PC-9 (cell line): Measurements from ENCODE around the gene TBC1D22A. TPM values are rescaled to one million over a fixed set of nuclear protein-coding genes. Genes with fewer than 3 reads are reported as not detected.

Source experiments
- BruUV-seq: library from RNA; stranded (reverse); fragments of 400-500 nt; replicated peaks from 2 replicates; lab custom pipeline; 2021; lab: Mats Ljungman, UMichigan
- CTCF ChIA-PET: fragments of 300-600 bp; sonication (Branson Sonifier 250); formaldehyde crosslinking; loops from one replicate; lab custom pipeline; 2022; ENCODE audit warnings: antibody characterized with exemption; lab: Charles Lee
- POLR2A ChIA-PET: fragments of 300-600 bp; sonication (Branson Sonifier 250); formaldehyde crosslinking; loops from one replicate; lab custom pipeline; 2022; ENCODE audit warnings: antibody characterized with exemption; ENCODE audit not compliant: unreplicated experiment; lab: Charles Lee
- DNase-seq, 2 experiments: peaks; one replicate each; pipeline versions ENCODE4 v3.0.0 to v3.0.0-alpha.2; 2015 to 2022; ENCODE audit warnings: mixed read lengths in 1 of 2
- H2AFZ ChIP-seq: fragments of 200-600 bp; sonication (generic); 2 replicates; pipeline ENCODE4 v1.8.1; 2017; ENCODE audit warnings: antibody characterized with exemption
- H3F3A ChIP-seq: fragments of 200-600 bp; sonication (generic); 2 replicates; pipeline ENCODE4 v1.8.1; 2017; ENCODE audit warnings: antibody characterized with exemption, mild to moderate bottlenecking, low read depth; ENCODE audit not compliant: insufficient read depth
- H3K27ac ChIP-seq: fragments of 200-600 bp; sonication (generic); 2 replicates; pipeline ENCODE4 v1.6.1; 2016; ENCODE audit warnings: mixed run types
- H3K27me3 ChIP-seq: fragments of 200-600 bp; sonication (generic); 2 replicates; pipeline ENCODE4 v1.6.1; 2016; ENCODE audit warnings: low read depth, mixed run types; ENCODE audit not compliant: insufficient read depth
- H3K36me3 ChIP-seq: fragments of 200-600 bp; sonication (generic); 2 replicates; pipeline ENCODE4 v1.6.1; 2016; ENCODE audit warnings: low read depth, mixed run types
- H3K4me1 ChIP-seq: fragments of 200-600 bp; sonication (generic); replicated peaks from 2 replicates; pipeline ENCODE4 v1.6.1; 2016; ENCODE audit warnings: mixed run types; ENCODE audit not compliant: insufficient read depth
- H3K4me2 ChIP-seq: fragments of 200-600 bp; sonication (generic); 2 replicates; pipeline ENCODE4 v1.6.1; 2017; ENCODE audit warnings: mixed run types
- H3K4me3 ChIP-seq: fragments of 200-600 bp; sonication (generic); 2 replicates; pipeline ENCODE4 v1.6.1; 2016; ENCODE audit warnings: mixed run types
- H3K79me2 ChIP-seq: fragments of 200-600 bp; sonication (generic); 2 replicates; pipeline ENCODE4 v1.6.1; 2017; ENCODE audit warnings: low read depth, mixed run types
- H3K9me2 ChIP-seq: fragments of 200-600 bp; sonication (generic); 2 replicates; pipeline ENCODE4 v1.8.1; 2017; ENCODE audit warnings: mild to moderate bottlenecking; ENCODE audit not compliant: insufficient read depth
- H3K9me3 ChIP-seq: fragments of 200-600 bp; sonication (generic); 2 replicates; pipeline ENCODE4 v1.8.1; 2016; ENCODE audit warnings: low read depth; ENCODE audit not compliant: insufficient read depth
- H4K20me1 ChIP-seq: fragments of 200-600 bp; sonication (generic); 2 replicates; pipeline ENCODE4 v1.8.1; 2017; ENCODE audit not compliant: insufficient read depth
- EZH2 ChIP-seq: fragments of 200-600 bp; sonication (generic); IDR thresholded peaks from 2 replicates; pipeline ENCODE4 v1.8.0; 2017; ENCODE audit warnings: antibody characterized with exemption, low read depth
- intact Hi-C: fragments of 100-400 bp; cut with micrococcal nuclease; formaldehyde crosslinking; loops from one replicate; pipeline ENCODE4 v1.10.0; 2022; ENCODE audit not compliant: unreplicated experiment
- total RNA-seq: library from RNA; stranded (reverse); gene quantifications from 2 replicates; pipeline ENCODE4 v1.2.3, GENCODE V29; 2021
- TF ChIP-seq, protein P1 (sequence below): fragments of 200-600 bp; sonication (generic); conservative IDR thresholded peaks from 2 replicates; pipeline ENCODE4 v1.6.1; 2017; ENCODE audit warnings: mixed run types, antibody characterized with exemption, mild to moderate bottlenecking, moderate library complexity

TBC1D22A gene
- total RNA-seq, 1 experiment from 2014 or later, result 40.3 TPM

DNA sequence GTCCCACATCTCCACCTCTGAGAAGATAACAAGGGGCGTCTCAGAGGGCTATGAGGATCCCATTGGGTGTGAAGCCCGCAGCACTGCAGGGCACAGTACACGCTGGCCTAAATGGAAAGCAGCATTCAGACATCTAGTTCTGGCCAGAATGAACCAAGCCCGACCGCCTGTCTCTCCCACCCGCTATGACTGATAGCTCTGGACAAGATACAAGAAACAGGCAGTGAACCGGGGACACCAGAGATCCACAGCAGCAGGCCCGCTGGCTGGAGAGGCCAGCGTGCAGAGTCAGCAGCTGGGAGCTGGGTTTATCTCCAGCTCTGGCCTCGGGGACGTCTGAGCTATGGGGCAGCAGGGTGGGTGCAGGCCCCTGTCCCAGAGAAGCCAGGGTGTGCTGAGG, 34.0 kb upstream of the TBC1D22A start:
- H3F3A ChIP-seq, result peaks cover 6% of the 10 kb centered on the region
- no peak overlapping the region for H3K4me2 ChIP-seq
- POLR2A ChIA-PET, result no interaction called here
- no peak overlapping the region for H3K27ac ChIP-seq
- no peak for DNase-seq
- TF ChIP-seq, protein P1, sequence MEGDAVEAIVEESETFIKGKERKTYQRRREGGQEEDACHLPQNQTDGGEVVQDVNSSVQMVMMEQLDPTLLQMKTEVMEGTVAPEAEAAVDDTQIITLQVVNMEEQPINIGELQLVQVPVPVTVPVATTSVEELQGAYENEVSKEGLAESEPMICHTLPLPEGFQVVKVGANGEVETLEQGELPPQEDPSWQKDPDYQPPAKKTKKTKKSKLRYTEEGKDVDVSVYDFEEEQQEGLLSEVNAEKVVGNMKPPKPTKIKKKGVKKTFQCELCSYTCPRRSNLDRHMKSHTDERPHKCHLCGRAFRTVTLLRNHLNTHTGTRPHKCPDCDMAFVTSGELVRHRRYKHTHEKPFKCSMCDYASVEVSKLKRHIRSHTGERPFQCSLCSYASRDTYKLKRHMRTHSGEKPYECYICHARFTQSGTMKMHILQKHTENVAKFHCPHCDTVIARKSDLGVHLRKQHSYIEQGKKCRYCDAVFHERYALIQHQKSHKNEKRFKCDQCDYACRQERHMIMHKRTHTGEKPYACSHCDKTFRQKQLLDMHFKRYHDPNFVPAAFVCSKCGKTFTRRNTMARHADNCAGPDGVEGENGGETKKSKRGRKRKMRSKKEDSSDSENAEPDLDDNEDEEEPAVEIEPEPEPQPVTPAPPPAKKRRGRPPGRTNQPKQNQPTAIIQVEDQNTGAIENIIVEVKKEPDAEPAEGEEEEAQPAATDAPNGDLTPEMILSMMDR, result no peak
- no peak for TF ChIP-seq EZH2
- H3K27me3 ChIP-seq, result no peaks in the 10 kb centered on the region
- no peaks in the 10 kb centered on the region; the same call in 1 of the 2 replicates for H4K20me1 ChIP-seq
- H3K4me3 ChIP-seq, result no peak overlapping the region
- H3K4me1 ChIP-seq, result no peaks in the 10 kb centered on the region
- intact Hi-C loops, result no loop called here
- H3K9me2 ChIP-seq, result no peaks in the 10 kb centered on the region
- no peaks in the 10 kb centered on the region for H3K9me3 ChIP-seq
- H3K36me3 ChIP-seq, result no peaks in the 10 kb centered on the region
- BruUV-seq, result no TSS peak
- no peak overlapping the region for H2AFZ ChIP-seq
- CTCF ChIA-PET, result interaction anchor here (0.6 kb wide), 1 partner anchor 731 kb away, joined by 6 read pairs; no protein-coding TSS in a partner anchor
- no peaks in the 10 kb centered on the region for H3K79me2 ChIP-seq

DNA sequence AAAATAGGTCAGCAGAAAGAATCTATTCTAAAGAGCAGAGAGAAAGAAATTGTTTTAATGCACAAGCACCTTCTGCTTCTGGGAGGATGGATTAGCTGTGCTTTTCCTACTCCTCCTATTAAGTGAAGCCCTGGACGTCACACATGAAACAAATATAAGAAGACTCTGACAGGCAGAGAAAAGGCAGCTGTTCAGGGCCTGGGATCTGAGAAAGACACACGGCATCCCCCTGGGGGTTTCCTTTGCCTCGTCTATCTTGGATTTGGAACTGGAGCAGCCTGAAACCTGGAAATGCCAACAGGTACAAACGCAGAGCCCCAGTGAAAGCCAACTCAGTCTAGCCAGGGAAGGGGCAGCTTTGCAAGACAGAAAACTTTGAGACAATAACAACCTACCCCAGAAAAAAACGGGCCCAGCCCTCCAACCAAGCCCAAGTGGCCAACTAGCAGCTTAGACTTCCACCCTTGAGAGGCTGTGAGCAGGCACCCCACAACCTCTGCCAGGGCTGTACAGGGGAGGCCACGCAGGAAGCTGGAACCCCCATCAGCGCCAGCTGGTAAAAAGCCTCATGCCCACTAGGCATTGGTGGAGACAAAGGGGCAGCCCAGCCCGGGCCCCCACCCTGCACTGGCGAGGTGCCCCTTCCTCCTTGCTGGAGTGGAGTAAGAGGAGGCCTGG, 31.7 kb upstream of the TBC1D22A start:
- no peak for TF ChIP-seq EZH2
- TF ChIP-seq, protein P1, result no peak
- ChIA-PET CTCF (no interaction called here), POLR2A (no interaction called here)
- H2AFZ ChIP-seq, result no peak overlapping the region
- no peak overlapping the region for H3K4me3 ChIP-seq
- BruUV-seq, result no TSS peak
- intact Hi-C loops, result no loop called here
- peaks cover 10% of the 10 kb centered on the region for H3F3A ChIP-seq
- H3K4me2 ChIP-seq, result no peak overlapping the region
- H3K36me3 ChIP-seq, result no peaks in the 10 kb centered on the region
- DNase-seq, result no peak
- no peaks in the 10 kb centered on the region for H3K79me2 ChIP-seq
- H3K9me3 ChIP-seq, result no peaks in the 10 kb centered on the region
- no peaks in the 10 kb centered on the region for H3K9me2 ChIP-seq
- H4K20me1 ChIP-seq, result no peaks in the 10 kb centered on the region; the same call in 1 of the 2 replicates
- no peaks in the 10 kb centered on the region for H3K27me3 ChIP-seq
- no peaks in the 10 kb centered on the region for H3K4me1 ChIP-seq
- H3K27ac ChIP-seq, result no peak overlapping the region

DNA sequence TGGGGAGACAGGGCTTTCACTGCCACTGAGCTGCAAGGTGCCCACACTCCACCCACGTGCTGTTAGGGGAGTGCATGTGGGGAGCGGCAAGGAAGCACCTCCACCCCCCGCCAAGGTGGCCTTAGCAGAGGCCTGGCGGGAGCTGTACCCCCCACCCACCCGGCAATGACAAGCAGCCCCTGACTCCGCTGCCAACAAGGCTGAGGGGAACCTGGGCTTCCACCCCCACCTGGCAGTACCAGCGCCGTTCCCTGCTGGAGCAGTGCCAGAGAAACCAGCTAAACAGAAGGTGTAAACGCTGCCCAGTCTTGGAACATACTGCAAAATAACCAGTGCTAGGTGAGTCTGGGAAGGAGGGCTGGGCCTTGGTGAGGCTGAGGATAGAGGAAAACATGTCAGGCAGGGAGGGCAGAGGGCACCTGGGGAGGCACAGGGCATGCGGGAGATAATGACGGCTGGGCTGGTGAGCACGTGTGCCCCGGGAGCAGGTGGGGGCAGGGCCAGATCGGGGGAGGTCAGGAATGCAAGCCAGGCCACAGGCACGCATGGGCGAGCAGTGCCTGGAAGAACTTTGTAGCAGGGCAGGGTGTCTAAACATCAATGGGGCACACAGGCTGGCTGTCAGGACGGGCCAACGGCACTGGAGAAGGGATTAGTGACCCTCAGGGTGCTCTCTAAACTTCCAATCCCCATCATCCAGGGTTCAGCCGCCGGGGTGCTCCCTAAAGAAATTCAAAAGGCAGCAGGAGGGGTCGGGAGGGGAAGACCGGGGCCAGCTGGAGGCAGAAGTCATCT, 31.0 kb upstream of the TBC1D22A start:
- H3K4me3 ChIP-seq, result no peak overlapping the region
- H3K27ac ChIP-seq, result no peak overlapping the region
- no peaks in the 10 kb centered on the region for H4K20me1 ChIP-seq
- no peaks in the 10 kb centered on the region for H3K9me3 ChIP-seq
- POLR2A ChIA-PET, result no interaction called here
- no peaks in the 10 kb centered on the region for H3K27me3 ChIP-seq
- intact Hi-C loops, result no loop called here
- BruUV-seq, result no TSS peak
- H2AFZ ChIP-seq, result no peak overlapping the region
- H3K4me2 ChIP-seq, result no peak overlapping the region
- no peaks in the 10 kb centered on the region for H3K9me2 ChIP-seq
- no peak for DNase-seq
- H3K4me1 ChIP-seq, result no peaks in the 10 kb centered on the region
- no peaks in the 10 kb centered on the region; the same call in 1 of the 2 replicates for H3K79me2 ChIP-seq
- H3K36me3 ChIP-seq, result no peaks in the 10 kb centered on the region
- H3F3A ChIP-seq, result peaks cover 10% of the 10 kb centered on the region
- CTCF ChIA-PET, result no interaction called here
- no peak for TF ChIP-seq EZH2
- TF ChIP-seq, protein P1, result no peak
